GM12874 (cell line): ENCODE results near the gene RHOB.

Experiments used
- TF ChIP-seq, protein P1 (sequence below): IDR thresholded peaks from 2 replicates; pipeline ENCODE4 v1.5.1; 2011; ENCODE audit warnings: low read depth, mild to moderate bottlenecking, control low read depth, low read length, moderate library complexity; ENCODE audit not compliant: insufficient read depth

Gene RHOB

DNA sequence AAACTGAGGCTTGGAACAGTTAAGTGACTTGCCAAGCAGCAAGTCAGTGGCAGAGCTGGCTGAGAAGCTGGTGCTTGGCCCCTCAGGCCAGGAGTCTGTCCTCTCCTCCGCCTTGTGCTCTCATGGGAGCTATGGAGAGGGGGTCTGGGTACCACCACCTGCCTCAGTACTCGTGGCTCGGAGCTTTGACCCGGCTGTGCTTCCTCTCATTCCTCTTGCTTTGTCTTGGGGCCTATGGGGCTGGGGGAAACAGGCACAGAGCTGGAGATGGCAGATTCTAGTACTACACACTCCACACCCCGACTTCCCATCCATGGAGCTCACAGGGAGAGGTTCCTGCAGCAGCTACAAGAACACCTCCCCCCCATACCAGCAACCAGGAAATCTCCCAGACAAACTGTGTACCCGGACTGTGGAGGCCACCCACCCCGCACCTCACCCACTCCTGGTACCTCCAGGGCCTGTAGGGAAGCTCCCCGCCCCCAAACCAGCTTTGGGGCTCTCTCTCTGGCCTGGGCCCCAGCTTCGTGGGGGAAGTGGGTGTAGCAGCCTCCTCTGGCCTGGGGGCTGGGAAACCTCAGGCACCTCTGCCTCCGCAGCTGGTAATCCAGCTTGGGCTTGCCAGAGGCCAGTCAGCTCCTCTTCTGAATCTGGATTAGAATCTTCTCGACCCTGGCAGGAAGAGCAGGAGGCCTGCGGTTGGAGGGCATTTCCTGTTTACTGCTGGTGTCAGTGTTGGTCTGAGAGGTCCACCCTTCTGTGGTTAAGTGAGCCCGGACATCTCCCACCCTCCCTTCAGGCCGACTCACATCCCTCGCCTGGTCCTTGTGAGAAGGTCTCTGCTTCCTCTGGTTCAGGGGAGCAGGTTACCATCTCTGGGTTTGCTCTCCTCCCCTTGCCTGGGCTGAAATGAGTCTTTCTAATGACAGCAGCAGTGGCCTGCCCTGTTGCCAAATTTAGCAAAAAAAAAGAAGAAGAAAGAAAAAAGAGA lies 22.3 kb upstream of the RHOB start:
- TF ChIP-seq, protein P1, sequence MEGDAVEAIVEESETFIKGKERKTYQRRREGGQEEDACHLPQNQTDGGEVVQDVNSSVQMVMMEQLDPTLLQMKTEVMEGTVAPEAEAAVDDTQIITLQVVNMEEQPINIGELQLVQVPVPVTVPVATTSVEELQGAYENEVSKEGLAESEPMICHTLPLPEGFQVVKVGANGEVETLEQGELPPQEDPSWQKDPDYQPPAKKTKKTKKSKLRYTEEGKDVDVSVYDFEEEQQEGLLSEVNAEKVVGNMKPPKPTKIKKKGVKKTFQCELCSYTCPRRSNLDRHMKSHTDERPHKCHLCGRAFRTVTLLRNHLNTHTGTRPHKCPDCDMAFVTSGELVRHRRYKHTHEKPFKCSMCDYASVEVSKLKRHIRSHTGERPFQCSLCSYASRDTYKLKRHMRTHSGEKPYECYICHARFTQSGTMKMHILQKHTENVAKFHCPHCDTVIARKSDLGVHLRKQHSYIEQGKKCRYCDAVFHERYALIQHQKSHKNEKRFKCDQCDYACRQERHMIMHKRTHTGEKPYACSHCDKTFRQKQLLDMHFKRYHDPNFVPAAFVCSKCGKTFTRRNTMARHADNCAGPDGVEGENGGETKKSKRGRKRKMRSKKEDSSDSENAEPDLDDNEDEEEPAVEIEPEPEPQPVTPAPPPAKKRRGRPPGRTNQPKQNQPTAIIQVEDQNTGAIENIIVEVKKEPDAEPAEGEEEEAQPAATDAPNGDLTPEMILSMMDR: no peak

DNA sequence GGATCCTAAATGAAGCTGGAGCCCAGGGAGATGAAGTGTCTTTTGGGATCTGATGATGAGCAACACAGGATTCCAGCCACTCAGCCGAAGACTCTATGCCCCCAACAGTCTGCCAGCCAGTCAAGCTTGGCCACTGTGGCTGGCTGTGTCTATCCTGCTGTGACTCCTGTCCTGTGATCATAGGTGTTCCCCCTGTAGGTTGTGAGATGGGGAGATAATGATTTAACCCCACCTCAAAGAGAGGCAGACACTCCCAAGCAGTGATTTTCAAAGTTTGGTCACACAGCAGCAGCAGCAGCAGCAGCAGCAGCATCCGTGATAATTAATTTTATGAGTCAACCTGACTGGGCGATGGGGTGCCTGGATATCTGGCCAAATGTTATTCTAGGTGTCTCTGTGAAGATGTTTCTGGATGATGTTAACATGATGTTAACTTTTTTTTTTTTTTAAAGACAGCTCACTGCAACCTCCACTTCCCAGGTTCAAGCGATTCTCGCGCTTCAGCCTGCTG lies 21.4 kb upstream of the RHOB start:
- TF ChIP-seq, protein P1: no peak

DNA sequence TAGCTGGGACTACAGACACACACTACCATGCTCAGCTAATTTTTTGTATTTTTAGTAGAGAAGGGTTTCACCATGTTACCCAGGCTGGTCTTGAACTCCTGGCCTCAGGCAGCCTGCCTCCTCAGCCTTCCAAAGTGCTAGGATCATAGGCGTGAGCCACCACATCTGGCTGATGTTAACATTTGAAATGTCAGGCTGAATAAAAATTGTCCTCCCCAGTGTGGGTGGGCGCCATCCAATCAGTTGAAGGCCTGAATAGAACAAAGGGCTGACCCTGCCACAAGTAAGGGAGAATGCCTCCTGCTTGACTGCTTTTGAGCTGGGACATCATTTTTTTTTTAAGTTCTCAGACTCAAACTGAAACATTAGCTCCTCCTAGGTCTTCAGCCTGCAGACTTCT lies 21.0 kb upstream of the RHOB start:
- TF ChIP-seq, protein P1: no peak

DNA sequence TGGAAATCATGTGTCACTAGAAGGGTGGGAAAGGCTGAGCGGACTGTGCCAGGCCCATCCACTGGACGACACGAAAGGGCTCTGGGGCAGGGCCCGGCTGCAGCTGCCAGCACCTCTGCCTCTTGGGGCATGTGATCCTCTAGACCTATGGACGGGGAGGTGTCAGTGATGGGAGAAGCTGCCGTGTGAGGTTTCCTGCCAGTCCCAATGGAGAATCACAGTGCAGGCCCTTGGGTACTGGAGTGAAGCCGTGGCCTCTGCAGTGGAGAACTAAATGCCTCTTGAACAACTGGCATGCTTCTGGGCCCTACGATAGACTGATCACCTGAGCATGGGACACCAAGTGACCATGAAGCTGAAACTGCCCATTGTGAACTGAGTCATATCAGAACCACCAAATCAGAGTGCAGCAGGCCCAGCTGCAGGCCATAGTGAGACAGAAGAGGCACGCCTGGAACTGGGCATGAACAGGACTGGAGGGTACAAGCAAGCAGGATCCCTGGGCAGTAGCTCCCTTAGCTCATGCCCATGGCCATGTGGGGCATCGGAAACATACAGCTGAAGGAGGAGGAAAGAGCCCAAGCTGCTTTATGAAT lies 18.8 kb upstream of the RHOB start:
- TF ChIP-seq, protein P1: no peak

DNA sequence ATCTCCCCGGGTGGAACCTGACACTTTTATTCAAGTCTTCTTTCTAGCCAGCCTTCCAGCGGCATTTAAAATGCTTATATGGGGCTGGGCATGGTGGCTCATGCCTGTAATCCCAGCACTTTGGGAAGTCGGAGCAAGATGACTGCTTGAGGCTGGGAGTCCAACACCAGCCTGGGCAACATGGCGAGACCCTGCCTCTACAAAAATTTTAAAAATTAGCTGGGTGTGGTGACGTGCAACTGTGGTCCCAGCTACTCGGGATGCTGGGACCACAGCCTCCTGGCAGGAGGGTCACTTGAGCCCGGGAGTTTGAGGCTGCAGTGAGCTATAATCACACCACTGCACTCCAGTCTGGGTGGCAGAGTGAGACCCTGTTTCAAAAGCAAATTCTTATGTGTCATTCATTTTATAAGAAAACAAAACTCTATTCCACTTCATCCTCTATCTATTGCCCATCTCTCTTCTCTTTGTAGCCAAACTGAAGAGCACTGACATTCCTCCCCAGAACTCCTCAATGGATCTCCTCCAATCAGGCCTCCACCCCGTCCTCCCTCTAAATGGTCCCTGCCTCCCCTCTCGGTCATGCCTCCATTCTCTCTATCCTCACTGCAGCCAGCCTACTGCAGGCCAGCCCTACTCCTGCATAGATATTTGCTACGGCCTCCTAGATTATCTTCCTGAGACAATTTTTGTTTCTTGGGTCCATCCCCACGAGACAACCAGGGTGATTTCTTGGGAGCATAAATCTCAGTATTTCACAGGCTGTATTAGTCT lies 18.0 kb upstream of the RHOB start:
- TF ChIP-seq, protein P1: no peak

DNA sequence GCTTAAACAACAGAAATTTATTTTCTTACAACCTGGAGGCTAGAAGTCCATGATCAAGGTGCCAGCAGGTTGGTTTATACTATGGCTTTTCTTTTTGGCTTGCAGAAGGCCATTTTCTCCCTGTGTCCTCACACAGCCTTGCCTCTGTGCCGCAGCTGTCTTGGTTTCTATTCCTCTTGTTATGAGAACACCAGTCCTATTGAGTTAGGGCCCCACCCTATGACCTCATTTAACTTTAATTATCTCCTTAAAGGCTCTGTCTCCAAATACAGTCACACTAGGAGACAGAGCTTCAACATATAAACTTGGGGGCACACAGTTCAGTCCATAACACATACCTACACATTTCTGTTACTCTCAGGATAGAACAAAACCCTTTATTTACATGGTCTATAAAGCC lies 17.3 kb upstream of the RHOB start:
- TF ChIP-seq, protein P1: no peak

DNA sequence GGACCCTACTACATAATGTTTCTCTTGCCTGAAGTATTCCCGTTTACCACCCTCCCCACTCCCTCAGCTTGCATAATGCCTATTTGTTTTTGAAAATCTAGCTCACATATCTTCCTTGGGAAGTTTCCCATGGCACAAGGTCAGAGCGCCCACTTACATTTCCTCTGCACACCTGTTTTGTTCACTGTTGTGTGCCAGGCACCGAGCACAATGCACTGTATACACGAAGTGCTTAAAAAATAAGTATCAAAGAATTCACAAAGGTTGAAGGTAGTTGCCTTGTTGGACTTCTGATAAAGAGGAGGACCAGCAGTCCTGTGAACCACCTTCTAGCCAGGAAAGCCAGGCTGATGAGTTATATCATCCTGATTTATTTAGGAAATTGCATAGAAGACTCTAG lies 16.8 kb upstream of the RHOB start:
- TF ChIP-seq, protein P1: no peak
